Measurements from ENCODE around the gene C1QL3. TPM values are rescaled to one million over a fixed set of nuclear protein-coding genes. Genes with fewer than 3 reads are reported as not detected.

The C1QL3 gene
- total RNA-seq, 2 donors from 2014 or later, result not detected

GRCh38 chr10:16544099-16544498, 22.4 kb upstream of the C1QL3 start:
- H3K36me3 ChIP-seq (replicated peaks in 1 of 2; ENCODE audit: insufficient read depth in 1 of 2, low read depth in 2 of 2), result no peaks in the 10 kb centered on the region
- intact Hi-C loops (cut with DNase I), result no loop called here
- no peak overlapping the region for H3K4me3 ChIP-seq
- H3K9me3 ChIP-seq, result no peaks in the 10 kb centered on the region
- TF ChIP-seq CTCF (IDR thresholded peaks at IDR 0.05) (no peak), POLR2A (IDR thresholded peaks at IDR 0.05) (no peak)
- WGBS, 2 donors, result 34 to 46% methylated on average over 3 of the region's 3 CpGs
- DNase-seq, result no peak
- H3K4me1 ChIP-seq, result no peaks in the 10 kb centered on the region
- no peaks in the 10 kb centered on the region for H3K27me3 ChIP-seq
- ATAC-seq, result no peak
- no peak overlapping the region for H3K27ac ChIP-seq

DNA sequence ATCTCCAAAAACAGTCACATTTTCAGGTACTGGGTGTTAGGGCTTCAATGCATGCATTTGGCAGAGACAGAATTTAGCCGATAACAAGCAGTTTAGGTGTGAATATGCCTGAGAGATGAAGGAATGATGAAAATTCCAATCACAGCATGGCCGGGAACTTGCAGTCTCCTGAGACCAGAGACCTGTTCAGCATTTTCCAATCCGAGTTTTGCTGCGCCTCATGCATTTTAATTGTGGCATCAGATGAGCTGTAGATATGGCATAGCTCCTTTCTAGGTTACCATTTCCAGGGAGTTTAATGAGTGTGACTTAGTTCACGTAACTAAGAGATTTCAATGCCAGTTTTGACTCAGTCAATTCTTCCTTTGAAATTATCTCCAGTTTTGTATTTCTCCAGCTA, 14.5 kb upstream of the C1QL3 start:
- H3K4me3 ChIP-seq, result no peak overlapping the region
- 82 to 85% methylated on average over 5 of the region's 5 CpGs for WGBS, 2 donors
- no peaks in the 10 kb centered on the region for H3K36me3 ChIP-seq (replicated peaks in 1 of 2; ENCODE audit: insufficient read depth in 1 of 2, low read depth in 2 of 2)
- no peak for ATAC-seq
- intact Hi-C loops (cut with DNase I), result no loop called here
- no peak for TF ChIP-seq CTCF (IDR thresholded peaks at IDR 0.05)
- TF ChIP-seq POLR2A (IDR thresholded peaks at IDR 0.05), result no peak
- H3K4me1 ChIP-seq, result no peaks in the 10 kb centered on the region
- H3K27ac ChIP-seq, result no peak overlapping the region
- H3K9me3 ChIP-seq, result no peaks in the 10 kb centered on the region
- DNase-seq, result no peak
- H3K27me3 ChIP-seq, result no peaks in the 10 kb centered on the region

- H3K4me1 ChIP-seq, result no peaks in the 10 kb centered on the region
- no peaks in the 10 kb centered on the region for H3K9me3 ChIP-seq
- TF ChIP-seq POLR2A (IDR thresholded peaks at IDR 0.05), result no peak
- no peak for TF ChIP-seq CTCF (IDR thresholded peaks at IDR 0.05)
- DNase-seq, result no peak
- H3K27ac ChIP-seq, result no peak overlapping the region
- intact Hi-C loops (cut with DNase I), result no loop called here
- H3K4me3 ChIP-seq, result no peak overlapping the region
- no peaks in the 10 kb centered on the region for H3K36me3 ChIP-seq (replicated peaks in 1 of 2; ENCODE audit: insufficient read depth in 1 of 2, low read depth in 2 of 2)
- no peaks in the 10 kb centered on the region for H3K27me3 ChIP-seq
- no peak for ATAC-seq
- 67 to 70% methylated on average over 3 of the region's 3 CpGs for WGBS, 2 donors
Observed at GRCh38 chr10:16529853-16530252, 8.2 kb upstream of the C1QL3 start.

- DNase-seq (no peak), ATAC-seq (no peak)
- TF ChIP-seq CTCF (IDR thresholded peaks at IDR 0.05), result no peak
- TF ChIP-seq POLR2A (IDR thresholded peaks at IDR 0.05), result no peak
- 57 to 69% methylated on average over 4 of the region's 4 CpGs for WGBS, 2 donors
- intact Hi-C loops (cut with DNase I), result no loop called here
- Histone ChIP-seq H3K36me3 (replicated peaks in 1 of 2; ENCODE audit: insufficient read depth in 1 of 2, low read depth in 2 of 2) (no peaks in the 10 kb centered on the region), H3K27me3 (no peaks in the 10 kb centered on the region), H3K4me3 (no peak overlapping the region), H3K4me1 (no peaks in the 10 kb centered on the region), H3K27ac (no peak overlapping the region), H3K9me3 (no peaks in the 10 kb centered on the region)
Observed at GRCh38 chr10:16527452-16527851, 5.8 kb upstream of the C1QL3 start.

DNA sequence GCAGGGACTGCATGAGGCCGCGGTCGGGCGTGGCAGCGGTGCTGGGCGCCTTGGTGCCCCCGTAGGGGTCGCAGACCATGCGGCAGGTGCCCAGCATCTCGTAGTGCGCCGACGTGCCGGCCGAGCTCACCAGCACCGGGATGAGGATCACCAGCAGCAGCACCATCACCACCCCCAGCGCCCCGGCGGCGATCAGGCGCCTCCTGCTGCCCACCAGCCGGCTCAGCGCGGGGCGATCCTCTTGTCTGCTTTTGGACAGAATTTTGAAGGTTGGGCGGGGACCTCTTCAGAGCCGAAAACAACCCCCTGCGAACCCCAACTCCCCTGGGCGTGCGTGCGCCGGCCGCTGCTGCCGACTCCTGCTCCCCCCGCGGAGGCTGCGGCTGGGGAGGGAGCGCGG, 779 bp downstream of the C1QL3 start:
- 1% methylated on average over 33 of the region's 39 CpGs; no CpG with 5 or more reads in 1 of the 2 donors for WGBS, 2 donors
- H3K27me3 ChIP-seq, result peaks cover 0 to 20% of the 10 kb centered on the region in 2 donors
- peaks cover 24% of the 10 kb centered on the region for H3K4me1 ChIP-seq
- no peaks in the 10 kb centered on the region for H3K9me3 ChIP-seq
- TF ChIP-seq POLR2A (IDR thresholded peaks at IDR 0.05) (no peak), CTCF (IDR thresholded peaks at IDR 0.05) (peak in 3 of 7 experiments; percentile 7 to 16 (median 9))
- H3K4me3 ChIP-seq, result peak overlapping the region in 1 of 2 donors; percentile 11
- H3K36me3 ChIP-seq (replicated peaks in 1 of 2; ENCODE audit: insufficient read depth in 1 of 2, low read depth in 2 of 2), result no peaks in the 10 kb centered on the region
- no peak overlapping the region for H3K27ac ChIP-seq
- ATAC-seq (peak; percentile 48), DNase-seq (peak in 2 of 4 donors; percentile 17 to 22)
- intact Hi-C loops (cut with DNase I), result no loop called here
